Fibroblast of skin of right biceps (primary cell): ENCODE measurements around the gene PPP2R3B.
"Not testable (repeated sequence)": the region's sequence is repeated elsewhere in the genome, so short reads cannot be mapped to it uniquely, and the experiment has no call there.

ENCODE experiments used
- DNase-seq: peaks from one replicate; pipeline ENCODE4 v3.0.0-alpha.2; 2013

PPP2R3B gene

DNA sequence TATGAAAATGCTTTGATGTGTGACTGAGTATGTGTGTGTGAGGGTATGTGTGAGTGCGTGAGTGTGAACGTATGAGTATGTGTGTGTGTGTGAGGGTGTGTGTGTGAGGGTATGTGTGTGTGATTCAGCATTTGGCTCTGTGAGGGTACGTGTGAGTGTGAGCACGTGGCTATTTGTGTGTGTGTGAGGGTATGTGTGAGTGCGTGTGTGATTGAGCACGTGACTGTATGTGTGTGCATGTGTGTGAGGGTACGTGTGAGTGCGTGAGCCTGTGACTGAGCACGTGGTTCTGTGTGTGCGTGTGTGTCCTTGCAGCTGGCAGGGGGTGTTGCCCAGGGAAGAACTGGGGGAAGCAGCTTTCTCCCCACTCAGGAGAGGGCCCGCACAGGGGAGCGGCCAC is 16.1 kb upstream of the PPP2R3B start:
- no peak for DNase-seq

DNA sequence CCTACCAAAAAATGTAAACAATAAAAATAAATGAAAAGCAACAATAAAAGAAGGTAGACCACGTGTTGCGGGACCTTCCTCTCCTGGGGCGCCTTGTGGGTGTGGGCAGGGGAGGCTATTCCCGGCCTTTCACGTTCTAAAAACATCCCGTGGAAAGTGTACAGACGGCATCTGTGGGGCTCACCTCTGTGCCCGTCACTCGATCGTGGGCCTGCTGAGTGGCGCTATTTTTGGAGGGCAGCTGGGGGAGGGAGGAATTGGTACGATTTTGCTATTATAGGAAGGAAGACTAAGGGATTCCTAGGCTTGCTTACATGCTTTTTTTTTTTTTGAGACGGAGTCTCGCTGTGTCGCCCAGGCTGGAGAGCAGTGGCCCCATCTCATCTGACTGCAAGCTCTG is 13.6 kb upstream of the PPP2R3B start:
- DNase-seq: no peak

DNA sequence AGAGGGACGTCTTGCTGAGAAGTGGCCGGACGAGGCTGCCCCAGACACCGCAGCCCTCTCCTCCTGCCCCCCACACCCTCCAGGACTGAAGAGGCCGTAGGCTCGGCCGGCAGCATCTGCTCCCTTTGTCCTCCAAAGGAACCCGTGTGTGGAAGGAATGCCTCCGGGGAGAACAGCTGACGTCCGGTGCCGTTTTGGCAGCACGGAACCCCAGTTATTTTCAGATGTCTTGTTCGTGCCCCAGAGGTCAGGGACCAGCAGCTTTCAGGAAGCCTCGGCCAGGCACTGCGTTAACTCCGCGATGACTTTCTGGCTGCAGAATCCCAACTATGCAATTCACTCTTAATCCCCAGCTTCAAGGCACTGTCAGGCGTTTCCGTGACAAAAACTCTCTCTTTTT is 10.9 kb upstream of the PPP2R3B start:
- DNase-seq: peak; percentile 54

DNA sequence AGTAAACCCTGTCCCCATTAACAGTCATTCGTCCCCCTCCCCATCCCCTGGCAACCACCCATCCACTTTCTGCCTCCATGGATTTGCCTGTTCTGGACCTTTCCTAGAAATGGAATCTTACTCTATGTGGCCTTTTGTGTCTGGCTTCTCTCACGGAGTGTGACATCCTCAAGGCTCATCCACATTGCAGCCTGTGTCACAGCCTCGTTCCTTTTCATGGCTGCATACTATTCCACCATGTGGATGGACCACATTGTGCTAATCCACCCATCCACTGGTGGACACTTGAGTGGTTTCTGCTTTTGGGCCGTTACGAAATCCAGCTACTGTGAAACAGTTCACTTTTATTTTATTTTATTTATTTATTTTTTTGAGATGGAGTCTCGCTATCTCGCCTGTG is 8.1 kb upstream of the PPP2R3B start:
- DNase-seq: no peak

DNA sequence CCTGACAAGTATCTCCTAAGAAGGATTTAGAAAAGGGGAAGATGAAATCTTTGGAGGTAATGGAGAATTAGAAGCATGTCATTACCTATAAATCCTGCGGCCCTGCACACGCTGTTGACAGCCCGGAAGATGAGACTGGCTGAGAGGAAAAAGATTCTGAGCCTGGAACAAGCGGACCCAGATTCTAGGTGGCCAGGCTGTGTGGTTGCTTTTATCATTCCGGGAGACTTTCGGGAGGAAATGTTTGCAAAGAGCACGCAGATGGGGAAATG is 5.8 kb upstream of the PPP2R3B start:
- DNase-seq: no peak

DNA sequence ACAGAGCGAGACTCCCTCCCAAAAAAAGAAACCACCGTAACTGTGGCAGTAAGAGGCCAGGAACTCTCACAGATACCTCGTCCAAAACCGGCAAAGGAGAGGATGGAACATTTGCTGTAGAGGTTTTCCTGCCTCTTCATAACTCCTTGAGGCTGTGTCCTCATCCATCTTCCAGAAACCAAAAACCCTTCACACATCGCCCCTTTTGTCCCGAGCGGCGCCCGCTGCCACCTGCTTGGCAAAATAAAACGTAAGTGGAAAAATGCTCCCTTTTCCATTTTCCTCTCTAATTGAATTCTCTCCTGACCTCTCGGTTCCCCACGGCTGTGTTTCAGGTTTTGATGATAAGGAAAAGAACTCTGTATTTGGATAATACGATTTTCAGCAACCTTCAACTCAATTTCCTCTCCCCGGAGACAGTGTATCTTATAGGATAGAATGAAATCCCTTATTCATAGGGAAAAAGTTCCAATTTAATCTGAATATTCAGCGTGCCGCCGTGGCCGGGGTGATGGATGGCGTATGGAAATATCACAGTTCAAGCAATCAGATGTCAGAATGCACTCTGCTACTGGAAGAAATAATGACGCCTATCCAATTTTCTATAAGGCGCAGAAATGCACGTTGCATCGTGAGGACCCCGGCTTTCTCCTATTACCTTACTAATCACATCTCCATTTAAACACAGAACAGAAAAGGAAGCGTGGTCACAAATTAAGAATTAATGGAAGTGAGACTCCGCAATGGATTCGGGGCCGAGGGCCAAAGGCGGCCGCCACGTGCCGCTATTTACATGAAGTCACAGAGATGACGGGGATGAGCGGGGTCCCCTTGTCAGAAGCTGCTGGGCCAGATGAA is 5.2 kb upstream of the PPP2R3B start:
- no peak for DNase-seq

DNA sequence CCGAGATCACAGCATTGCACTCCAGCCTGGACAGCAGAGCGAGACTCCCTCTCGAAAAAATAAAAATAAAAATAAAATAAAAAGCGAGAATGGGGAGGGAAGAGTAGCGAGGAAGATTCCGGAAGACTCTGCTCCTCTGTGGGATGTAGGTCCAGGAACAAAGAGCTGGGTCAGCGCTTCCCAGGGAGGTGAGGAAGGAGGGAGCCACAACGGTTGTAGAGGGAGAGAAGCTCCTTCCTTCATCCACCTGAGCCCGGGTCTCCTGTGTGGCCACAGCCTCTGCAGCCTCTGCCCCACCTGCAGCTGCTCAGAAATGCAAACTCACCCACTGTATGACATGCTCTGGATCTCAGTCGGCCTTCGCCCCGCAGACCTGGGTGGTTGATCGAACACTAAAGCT is 3.8 kb upstream of the PPP2R3B start:
- no peak for DNase-seq

DNA sequence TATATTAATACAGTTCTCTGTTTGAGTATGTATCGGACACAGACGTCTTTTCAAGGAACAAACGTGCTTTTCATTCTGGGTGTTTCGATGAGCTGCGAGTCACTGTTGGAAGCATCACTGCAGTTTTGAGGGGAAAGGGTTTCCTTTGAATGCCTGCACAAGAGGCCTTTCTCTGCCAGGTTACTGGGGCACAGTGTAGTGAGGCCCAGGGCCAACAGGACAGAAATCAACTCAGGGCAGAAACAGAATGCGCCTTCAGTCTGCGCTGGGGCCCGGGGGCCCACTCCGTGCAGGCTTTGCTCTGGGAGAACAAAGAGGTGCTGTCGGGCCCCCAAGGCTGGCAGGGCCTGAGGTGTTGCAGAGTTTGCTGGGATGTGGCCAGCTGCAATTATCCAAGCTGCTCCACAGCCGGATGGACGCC is 2.3 kb upstream of the PPP2R3B start:
- no peak for DNase-seq

DNA sequence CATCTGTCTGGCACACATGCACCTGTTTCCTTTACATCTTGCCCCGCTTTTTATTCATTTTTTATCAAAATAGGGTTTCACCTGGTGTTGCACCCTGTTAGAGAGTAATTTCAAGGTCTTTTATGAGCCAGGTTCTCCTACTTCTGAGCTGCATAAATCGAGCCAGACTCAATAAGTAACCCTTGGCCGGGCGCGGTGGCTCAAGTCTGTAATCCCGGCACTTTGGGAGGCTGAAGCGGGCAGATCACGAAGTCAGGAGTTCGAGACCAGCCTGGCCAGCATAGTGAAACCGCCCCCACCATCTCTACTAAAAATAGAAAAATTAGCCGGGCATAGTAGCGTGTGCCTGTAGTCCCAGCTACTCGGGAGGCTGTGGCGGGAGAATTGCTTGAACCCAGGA is 1.0 kb upstream of the PPP2R3B start:
- DNase-seq: no peak

DNA sequence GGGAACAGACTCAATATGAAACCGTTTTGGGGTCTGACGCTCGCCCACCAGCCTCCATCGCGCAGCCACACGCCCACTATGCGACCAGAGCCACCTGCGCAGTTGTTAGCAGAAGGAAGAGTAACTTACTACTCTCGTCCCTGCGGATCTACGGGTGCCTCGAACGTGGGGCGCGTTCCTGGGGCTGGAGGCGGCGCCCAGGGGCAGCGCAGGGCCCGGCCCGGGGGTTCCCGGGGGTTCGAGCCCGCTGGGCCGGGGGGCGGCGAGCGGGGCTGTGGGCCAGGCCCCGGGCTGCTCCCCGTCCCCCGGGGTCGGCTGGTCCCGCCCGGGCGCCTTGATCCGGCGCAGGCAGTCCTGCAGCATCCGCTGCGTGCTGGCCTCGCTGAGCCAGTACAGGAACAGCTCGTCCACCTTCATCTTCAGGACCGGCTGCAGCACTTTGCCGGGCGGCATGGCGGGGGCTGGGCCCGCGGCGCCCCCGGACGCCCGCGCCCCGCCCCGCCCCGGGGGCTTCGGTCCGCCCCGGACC is 404 bp downstream of the PPP2R3B start:
- no peak for DNase-seq

DNA sequence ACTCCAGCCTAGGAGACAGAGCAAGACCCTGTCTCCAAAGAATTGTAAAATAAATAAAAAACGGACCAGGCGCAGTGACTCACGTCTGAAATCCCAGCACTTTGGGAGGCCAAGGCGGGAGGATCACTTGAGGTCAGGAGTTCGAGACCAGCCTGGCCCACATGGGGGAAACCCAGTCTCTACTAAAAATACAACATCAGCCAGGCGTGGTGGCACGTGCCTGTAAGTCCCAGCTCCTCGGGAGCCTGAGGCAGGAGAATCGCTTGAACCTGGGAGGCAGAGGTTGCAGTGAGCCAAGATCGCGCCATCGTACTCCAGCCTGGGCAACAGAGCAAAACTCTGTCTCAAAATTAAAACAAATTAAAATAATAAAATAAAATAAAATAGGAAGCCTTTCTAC is 971 bp downstream of the PPP2R3B start:
- DNase-seq: not testable (repeated sequence)

DNA sequence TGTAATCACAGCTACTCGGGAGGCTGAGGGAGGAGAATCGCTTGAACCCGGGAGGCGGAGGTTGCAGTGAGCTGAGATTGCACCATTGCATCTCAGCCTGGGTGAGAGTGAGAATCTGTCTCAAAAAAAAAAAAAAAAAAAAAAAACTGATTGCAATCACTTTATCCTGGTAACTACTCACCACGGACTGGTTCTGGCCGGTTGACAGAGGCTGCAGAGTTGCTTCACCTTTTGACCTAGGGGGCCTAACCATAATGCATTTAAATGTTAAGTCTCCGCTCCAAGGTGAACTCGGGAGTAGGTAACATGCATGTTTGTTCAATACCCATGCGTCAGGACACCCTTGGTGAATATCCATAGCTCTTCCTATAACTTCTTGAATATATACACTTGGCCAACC is 1.8 kb downstream of the PPP2R3B start:
- DNase-seq: no peak

DNA sequence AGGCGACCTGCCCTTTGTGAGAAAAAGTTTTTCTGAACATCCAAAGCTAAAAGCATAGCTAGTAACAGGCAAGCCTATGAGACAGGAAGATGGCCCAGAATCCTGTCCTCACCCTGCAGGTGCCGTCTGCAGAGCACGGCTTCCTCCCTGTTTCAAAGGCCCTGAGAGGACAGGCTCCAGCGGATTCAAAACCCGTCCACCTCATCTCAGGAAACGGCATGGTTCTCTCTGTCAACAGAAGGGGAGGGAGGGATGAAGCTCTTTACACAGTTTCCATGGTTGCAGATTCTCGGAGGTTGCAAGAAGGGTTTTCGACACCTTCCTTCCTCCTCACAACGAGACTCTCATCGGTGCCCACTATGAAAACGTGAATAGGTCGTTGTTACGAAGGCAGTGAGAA is 8.3 kb downstream of the PPP2R3B start:
- DNase-seq: no peak

DNA sequence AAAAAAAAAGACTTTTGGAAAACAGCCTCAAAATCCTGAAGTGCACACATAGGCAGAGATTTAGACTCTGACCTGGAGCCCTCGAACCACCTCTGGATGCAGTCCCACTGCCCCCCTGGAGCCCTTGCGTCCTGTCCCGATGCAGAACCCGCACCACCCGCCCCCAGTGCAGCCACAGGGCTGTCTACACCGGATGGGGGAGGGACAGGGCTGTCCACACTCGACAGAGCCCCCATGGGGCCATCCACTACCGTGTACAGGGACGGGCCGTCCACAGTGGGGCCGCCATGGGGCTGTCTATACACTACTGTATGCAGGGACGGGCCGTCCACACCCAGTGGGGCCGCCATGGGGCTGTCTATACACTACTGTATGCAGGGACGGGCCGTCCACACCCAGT is 10.5 kb downstream of the PPP2R3B start:
- not testable (repeated sequence) for DNase-seq

DNA sequence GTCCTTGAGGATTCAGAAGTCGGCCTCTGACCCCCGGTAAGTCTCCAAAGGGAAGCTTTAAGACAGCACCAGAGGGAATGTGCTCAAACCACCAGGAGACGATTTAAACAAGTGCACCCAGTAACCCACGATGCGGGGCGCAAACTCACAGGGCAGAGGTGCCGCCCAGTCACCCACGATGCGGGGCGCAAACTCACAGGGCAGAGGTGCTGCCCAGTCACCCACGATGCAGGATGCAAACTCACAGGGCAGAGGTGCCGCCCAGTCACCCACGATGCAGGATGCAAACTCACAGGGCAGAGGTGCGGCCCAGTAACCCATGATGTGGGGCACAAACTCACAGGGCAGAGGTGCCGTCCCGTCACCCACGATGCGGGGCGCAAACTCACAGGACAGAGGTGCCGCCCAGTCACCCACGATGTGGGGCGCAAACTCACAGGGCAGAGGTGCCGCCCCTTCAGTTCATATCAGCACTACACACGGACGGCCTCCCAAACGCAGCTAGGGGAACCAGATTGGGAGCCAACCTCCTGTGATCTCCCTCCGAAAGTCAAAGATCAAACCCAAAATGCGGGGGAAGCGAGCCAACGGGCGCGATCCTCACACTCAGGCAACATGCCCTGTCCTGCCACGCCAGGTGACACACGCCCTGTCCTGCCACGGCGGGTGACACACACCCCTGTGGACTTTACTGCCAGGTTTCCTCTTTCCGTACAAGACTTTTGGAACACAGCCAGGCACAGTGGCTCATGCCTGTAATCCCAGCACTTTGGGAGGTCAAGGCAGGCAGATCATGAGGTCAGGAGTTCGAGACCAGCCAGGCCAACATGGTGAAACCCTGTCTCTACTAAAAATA is 11.3 kb downstream of the PPP2R3B start:
- no peak for DNase-seq

DNA sequence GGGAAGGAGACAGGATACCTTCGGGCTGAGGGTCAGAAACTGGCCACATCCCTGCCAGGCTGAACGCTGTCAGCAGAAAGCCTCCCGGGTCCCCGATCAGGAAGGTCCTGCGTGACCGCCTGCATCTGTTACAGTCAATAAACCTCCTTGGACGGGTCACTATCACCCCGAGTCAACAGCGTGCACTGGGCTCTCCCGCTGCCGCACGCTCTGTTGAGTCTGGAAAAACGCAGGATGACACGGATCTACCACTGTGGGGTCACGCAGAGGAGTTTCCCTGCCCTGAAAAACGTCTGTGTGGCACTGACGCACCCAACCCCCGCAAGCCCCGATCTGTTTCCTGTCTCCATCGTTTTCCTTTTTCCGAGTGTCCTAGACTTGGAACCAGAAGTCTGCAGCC is 12.1 kb downstream of the PPP2R3B start:
- DNase-seq: no peak

DNA sequence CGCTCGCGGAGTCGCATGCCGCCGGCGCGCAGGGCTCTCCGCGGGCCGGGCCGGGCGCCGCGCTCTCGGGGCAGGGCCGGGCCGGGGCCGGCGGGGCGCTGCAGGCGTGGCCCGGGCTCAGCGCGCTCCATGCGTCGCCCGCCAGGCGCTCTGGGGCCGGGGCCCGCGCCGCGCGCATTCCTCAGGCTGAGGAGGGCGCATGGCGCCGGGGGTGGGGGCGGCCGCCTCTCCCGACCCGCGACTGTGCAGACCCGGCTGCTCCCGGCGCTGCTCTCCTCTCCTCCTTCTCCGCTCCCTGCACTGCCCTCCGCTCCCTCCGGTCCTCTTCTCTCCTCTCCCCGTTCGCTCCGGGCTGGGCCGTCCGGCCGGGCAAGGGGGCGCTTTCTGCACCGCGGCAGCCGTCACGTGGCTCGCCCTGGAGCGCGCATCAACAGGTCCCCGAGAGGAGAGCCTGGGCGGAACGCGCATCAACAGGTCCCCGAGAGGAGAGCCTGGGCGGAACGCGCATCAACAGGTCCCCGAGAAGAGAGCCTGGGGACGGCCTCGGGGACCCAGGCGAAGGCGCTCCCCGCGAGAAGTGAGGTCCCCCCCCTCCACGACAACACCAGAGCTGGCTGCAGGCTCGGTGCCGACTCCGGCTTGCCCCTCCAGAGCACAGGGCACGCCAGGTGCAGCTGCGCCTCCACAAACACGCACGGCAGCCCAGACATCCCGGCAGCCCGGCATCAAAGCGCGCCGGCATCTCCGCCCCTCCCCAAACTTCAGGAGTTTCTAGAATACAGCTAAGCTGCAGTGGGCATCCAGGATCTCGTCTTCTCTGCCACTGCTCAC is 12.9 kb downstream of the PPP2R3B start:
- peak; percentile 55 for DNase-seq

DNA sequence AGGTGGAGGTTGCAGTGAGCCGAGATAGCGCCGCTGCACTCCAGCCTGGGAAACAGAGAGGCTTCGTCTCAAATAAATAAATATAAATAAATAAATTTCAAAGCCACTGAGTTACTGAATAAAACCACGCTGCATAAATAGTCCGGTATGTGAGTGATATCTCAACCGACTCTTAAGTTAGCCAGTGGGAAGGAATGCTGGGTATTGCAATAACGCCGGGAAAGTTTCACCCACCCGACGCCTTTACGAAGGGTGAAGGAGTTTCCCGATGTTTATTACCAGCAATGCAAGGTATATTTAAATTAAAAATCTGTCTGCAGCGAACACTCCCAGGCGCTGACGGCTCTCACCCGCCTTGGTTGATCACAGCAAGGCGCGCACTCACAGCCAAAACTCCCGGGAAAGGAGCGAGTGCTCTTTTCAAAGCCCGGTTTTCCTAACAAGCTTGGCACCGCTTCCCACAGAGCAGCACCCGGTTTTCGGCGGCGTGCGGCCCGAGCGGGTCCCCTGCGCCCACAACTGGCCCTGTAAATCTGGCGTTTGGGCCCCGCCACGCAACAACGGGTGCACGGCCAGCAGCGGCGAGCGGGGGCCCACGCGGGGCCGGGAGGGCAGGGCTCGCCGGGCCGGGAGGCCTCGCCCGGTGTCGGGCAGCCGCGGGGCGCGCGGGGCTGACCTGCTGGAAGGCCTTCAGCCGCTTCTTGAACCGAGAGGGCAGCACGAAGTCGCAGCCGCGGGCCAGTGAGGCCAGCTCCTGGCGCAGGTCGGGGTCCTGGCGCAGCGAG is 13.7 kb downstream of the PPP2R3B start:
- peak; percentile 38 for DNase-seq

DNA sequence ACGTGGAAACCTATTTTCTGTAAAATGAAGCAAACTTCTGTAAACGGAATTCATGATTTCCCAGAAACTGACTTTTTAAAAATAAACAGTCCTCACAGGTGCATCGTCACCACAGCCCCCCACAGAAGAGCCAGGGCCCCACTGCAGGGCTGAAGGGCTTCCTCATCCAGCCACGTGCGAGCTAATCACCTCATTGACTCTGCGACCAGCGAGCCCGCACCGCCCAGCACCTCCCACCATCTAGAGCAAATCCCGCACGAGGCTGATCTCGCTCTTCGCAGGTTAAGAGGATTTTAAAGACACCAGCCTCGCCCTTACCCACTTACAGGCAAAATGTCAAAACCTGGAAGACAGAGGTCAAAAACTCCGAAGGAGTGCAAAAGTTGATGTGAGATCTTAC is 14.8 kb downstream of the PPP2R3B start:
- DNase-seq: no peak

DNA sequence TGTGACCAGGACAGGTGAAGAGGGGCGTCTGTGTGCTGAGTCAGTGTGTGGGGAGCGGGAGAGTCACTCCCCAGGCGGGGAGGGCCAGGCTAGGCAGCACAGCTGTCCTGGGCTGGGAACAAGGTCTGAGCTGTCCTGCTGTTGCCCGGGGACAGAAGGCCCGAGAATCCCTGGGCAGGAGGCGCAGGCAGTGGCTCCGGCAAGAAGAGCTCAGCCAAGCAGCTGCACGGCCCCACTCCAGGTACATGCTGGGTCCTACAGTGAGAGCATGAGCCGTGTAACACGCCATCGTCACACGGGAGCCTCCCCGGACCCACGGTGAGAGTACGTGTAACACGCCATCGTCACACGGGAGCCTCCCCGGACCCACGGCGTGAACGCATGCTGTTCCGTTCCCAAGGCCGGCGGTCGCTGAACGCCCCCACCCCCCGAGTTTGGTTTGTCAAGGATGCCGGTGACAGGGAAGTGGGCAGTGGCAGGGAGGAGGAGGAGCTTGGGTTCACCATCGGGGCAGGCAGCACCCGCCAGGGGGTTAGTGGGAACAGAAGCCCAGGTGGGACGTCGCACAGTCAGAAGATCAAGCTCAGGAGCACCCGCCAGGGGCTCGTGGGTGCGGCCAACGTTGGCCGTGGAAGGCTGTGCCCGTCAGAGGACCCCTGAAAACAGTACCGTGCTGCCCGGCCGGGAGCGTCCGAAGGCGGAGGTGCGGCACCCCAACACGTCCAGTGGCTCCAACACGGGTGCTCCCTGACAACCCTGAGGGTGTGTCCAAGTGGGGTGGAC is 15.6 kb downstream of the PPP2R3B start:
- no peak for DNase-seq

DNA sequence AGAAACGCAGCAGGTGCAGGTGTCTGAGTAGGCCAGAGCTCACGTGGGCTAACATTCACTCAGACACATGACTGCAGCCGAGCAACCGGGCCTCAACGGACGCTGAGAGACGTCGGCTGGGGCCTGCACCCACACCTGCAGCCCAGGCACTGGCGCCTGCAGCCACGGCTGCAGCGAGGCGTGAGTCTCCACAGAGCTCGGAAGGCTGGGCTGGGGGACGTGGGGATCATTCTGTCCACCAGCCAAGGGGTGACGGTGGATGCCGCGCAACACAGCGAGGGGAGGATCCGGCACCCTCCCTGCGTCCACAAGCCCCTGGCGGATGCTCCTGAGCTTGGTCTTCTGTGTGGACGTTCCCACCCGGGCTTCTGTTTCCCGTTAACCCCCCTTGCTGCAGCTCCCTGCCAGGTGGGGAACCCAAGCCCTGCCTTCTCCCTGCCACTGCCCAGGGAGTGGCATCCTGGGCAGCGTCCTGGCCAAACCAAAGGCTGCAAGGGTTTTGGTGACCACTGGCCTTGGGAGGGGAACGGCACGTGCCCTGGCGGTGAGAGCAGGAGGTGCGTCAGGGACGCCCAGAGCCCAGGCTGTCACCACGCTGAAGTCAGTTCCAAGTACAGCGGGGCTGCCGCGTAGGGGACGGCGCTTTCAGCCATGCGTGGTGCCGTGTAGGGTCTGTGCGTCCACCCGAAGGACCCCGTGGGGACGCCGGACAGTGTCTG is 16.3 kb downstream of the PPP2R3B start:
- DNase-seq: no peak
